Osteocyte (in vitro differentiated cells): ENCODE data around the gene TMEM117. TPM values are rescaled to one million over a fixed set of nuclear protein-coding genes. Genes with fewer than 3 reads are reported as not detected.

ENCODE experiments used
- DNase-seq: peaks from one replicate; pipeline ENCODE4 v3.0.0; 2021; ENCODE audit warnings: mixed read lengths; ENCODE audit not compliant: unreplicated experiment; ENCODE audit errors: extremely low spot score
- H3K27ac Mint-ChIP-seq: one replicate; pipeline ENCODE4 v1.8.0; 2021; ENCODE audit warnings: mild to moderate bottlenecking, mixed read lengths; ENCODE audit not compliant: unreplicated experiment
- H3K27me3 Mint-ChIP-seq: one replicate; pipeline ENCODE4 v1.8.0; 2021; ENCODE audit warnings: mixed read lengths; ENCODE audit not compliant: unreplicated experiment
- H3K36me3 Mint-ChIP-seq: one replicate; pipeline ENCODE4 v1.8.0; 2021; ENCODE audit warnings: mixed read lengths; ENCODE audit not compliant: unreplicated experiment
- H3K4me1 Mint-ChIP-seq: one replicate; pipeline ENCODE4 v1.8.0; 2021; ENCODE audit warnings: mixed read lengths; ENCODE audit not compliant: unreplicated experiment
- H3K4me3 Mint-ChIP-seq: one replicate; pipeline ENCODE4 v1.8.0; 2021; ENCODE audit warnings: mild to moderate bottlenecking, moderate library complexity, mixed read lengths; ENCODE audit not compliant: unreplicated experiment
- H3K9me3 Mint-ChIP-seq: one replicate; pipeline ENCODE4 v1.8.0; 2021; ENCODE audit warnings: mixed read lengths; ENCODE audit not compliant: unreplicated experiment
- total RNA-seq: library from RNA; stranded (reverse); gene quantifications from 2 replicates; pipeline ENCODE4 v1.2.1, GENCODE V29; 2021
- TF ChIP-seq, protein P1 (sequence below): fragments of 200-600 bp; sonication (generic); IDR thresholded peaks from 2 replicates; pipeline ENCODE4 v1.5.0; 2021; ENCODE audit warnings: antibody characterized with exemption, mild to moderate bottlenecking, moderate library complexity

The TMEM117 gene
- total RNA-seq, 1 donor from 2014 or later, result 14.2 TPM

DNA sequence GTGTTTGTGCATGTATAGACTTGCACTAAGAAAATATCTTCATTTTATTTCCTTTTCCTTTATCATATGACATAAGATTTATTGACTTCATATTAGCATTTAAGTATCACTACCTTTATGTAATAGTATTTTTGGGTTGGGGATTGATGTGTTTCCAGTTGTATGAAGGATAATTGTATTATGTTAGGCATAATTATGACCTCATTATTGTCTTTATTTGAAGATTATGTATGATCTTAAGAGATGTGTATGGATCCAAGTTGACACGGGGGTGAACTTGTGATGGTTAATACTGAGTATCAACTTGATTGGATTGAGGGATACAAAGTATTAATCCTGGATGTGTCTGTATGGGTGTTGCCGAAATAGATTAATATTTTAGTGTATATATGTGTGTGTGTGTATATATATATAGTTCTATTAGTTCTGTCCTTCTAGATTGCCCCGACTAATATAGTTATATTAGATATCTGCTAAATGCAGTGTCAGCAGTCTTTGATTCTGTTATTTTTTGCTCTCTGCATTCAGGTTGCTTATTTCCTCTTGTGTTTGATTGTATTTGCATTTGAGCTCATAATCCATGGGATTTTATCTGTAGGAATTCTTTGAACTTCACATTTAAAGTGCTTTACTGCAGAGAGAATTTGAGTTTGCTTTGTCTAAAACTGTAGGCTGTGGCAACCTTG, 211.0 kb downstream of the TMEM117 start:
- TF ChIP-seq, protein P1, sequence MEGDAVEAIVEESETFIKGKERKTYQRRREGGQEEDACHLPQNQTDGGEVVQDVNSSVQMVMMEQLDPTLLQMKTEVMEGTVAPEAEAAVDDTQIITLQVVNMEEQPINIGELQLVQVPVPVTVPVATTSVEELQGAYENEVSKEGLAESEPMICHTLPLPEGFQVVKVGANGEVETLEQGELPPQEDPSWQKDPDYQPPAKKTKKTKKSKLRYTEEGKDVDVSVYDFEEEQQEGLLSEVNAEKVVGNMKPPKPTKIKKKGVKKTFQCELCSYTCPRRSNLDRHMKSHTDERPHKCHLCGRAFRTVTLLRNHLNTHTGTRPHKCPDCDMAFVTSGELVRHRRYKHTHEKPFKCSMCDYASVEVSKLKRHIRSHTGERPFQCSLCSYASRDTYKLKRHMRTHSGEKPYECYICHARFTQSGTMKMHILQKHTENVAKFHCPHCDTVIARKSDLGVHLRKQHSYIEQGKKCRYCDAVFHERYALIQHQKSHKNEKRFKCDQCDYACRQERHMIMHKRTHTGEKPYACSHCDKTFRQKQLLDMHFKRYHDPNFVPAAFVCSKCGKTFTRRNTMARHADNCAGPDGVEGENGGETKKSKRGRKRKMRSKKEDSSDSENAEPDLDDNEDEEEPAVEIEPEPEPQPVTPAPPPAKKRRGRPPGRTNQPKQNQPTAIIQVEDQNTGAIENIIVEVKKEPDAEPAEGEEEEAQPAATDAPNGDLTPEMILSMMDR, result no peak
- no peaks in the 10 kb centered on the region for H3K36me3 Mint-ChIP-seq
- no peak overlapping the region for H3K4me3 Mint-ChIP-seq
- no peaks in the 10 kb centered on the region for H3K9me3 Mint-ChIP-seq
- no peaks in the 10 kb centered on the region for H3K4me1 Mint-ChIP-seq
- H3K27ac Mint-ChIP-seq, result no peak overlapping the region
- H3K27me3 Mint-ChIP-seq, result no peaks in the 10 kb centered on the region
- DNase-seq, result no peak

DNA sequence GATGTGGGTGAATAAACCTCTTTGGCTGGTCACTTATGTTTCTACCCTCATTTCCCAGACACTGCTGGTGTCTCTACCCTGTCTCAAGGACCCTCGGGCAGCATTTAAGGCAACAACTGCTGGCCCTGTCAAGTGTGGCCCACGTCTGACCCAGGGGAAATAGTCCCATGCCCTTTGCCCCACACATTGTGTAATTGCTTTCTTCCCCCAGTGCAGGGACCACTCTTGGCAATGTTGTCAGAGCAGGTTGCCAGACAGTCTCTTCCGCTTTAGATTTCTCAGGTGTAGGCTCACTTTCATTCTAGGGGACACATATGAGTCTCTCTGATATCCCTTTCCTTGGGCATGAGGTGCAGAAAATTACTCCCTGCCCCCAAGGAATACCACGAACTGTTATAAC, 216.7 kb downstream of the TMEM117 start:
- H3K4me1 Mint-ChIP-seq, result no peaks in the 10 kb centered on the region
- no peaks in the 10 kb centered on the region for H3K9me3 Mint-ChIP-seq
- H3K27ac Mint-ChIP-seq, result no peak overlapping the region
- no peaks in the 10 kb centered on the region for H3K36me3 Mint-ChIP-seq
- TF ChIP-seq, protein P1, result no peak
- H3K4me3 Mint-ChIP-seq, result no peak overlapping the region
- no peaks in the 10 kb centered on the region for H3K27me3 Mint-ChIP-seq
- DNase-seq, result no peak

DNA sequence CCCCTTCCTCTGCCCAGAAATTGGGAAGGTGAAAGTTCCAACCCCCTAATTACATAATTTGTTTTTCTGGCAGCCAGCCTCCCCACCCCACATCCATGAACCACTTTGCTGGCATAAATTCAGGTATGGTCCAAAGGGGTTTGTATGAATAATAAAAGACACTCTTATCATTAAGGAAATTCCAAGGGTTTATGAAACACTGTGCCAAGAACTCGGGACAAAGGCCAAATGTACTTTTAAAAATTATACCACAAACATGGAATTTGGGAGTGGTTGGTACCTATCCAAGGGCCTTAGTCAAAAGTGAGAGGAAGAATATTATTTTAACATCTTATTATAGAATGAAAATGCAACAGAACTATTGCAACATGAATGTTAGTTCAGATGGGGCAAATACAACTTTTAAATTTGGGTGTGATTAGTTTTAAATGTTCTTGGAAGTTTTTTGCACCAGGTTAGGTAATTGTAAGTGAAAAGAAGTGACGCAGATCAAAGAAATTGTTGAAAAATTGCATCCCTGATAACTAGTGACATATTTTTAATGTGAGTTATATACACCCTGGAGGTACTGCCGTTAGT, 217.8 kb downstream of the TMEM117 start:
- TF ChIP-seq, protein P1, result no peak
- DNase-seq, result no peak
- H3K9me3 Mint-ChIP-seq, result no peaks in the 10 kb centered on the region
- no peak overlapping the region for H3K4me3 Mint-ChIP-seq
- H3K27me3 Mint-ChIP-seq, result no peaks in the 10 kb centered on the region
- no peak overlapping the region for H3K27ac Mint-ChIP-seq
- no peaks in the 10 kb centered on the region for H3K36me3 Mint-ChIP-seq
- no peaks in the 10 kb centered on the region for H3K4me1 Mint-ChIP-seq

DNA sequence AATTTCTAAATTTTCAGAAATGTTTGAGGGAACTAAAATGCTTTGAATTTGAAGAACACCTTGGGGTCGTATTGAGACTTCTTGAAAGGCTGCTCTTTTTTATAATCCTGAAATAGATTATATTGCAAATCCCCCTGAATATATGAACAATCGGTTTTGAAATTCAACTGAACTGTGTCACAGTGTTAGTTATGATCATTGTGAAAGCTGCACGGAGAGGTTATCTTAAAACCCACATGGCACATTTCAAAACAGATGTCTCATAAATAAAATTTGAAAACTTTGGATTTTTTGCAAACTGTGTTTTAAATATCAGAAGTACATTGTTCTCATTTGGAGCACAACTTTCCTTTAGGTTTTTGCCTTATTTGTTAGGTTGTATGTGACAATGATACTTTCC, 218.4 kb downstream of the TMEM117 start:
- TF ChIP-seq, protein P1, result no peak
- Mint-ChIP-seq H3K4me1 (no peaks in the 10 kb centered on the region), H3K36me3 (no peaks in the 10 kb centered on the region), H3K4me3 (no peak overlapping the region), H3K27ac (no peak overlapping the region), H3K9me3 (no peaks in the 10 kb centered on the region), H3K27me3 (no peaks in the 10 kb centered on the region)
- DNase-seq, result no peak

DNA sequence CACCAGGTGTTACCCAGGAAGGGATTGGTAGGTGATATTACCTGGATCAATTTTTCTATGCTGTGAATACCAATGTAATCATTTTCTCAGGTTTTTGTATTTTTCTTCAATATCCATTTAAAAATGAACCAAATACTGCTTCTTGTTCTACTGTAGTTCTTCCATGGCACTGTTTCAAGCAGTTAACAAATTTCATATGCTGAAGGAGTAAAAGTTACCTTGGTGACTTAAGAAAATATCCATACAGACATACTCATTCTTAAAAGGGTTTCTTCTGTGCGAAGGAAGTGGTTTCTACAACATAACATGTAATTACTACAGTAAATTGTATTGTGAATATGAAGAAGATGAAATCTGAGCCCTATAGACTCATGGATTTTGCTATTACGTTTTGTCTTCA, 222.5 kb downstream of the TMEM117 start:
- Mint-ChIP-seq H3K27me3 (no peaks in the 10 kb centered on the region), H3K9me3 (no peaks in the 10 kb centered on the region), H3K27ac (no peak overlapping the region), H3K4me3 (no peak overlapping the region), H3K4me1 (no peaks in the 10 kb centered on the region), H3K36me3 (no peaks in the 10 kb centered on the region)
- TF ChIP-seq, protein P1, result no peak
- no peak for DNase-seq
